Loucy (cell line): ENCODE measurements around the gene UPK3A.

Experiments
- EZH2phosphoT487 ChIP-seq: fragments of 200-600 bp; IDR thresholded peaks from 2 replicates; pipeline ENCODE4 v1.6.1; 2018; ENCODE audit warnings: antibody characterized with exemption, mild to moderate bottlenecking, moderate library complexity, borderline replicate concordance
- TF ChIP-seq, protein P1 (sequence below): fragments of 200-600 bp; sonication (generic); conservative IDR thresholded peaks from 2 replicates; pipeline ENCODE4 v1.5.1; 2014; ENCODE audit warnings: mild to moderate bottlenecking, antibody characterized with exemption, low read length

DNA sequence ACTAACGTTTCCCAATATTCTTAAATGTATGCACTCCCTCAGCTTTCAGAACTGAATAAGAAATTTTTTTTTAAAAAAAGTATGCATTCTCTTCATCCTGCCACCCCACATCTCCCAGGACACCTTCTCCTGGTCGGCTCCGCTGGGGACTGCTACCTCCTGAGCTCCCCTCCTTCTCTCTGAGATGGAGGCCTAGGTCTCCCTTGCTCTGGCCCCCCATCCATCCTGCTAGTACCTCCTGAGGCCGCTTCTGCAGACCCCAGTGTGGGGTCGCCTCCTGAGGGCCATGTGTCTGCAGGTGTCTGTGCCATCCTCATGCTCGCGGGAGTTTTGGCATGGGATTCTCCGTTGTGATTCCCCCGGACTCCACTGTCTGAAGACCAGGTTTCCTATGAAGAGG lies 52.8 kb downstream of the UPK3A start:
- TF ChIP-seq EZH2phosphoT487 = no peak
- TF ChIP-seq, protein P1, sequence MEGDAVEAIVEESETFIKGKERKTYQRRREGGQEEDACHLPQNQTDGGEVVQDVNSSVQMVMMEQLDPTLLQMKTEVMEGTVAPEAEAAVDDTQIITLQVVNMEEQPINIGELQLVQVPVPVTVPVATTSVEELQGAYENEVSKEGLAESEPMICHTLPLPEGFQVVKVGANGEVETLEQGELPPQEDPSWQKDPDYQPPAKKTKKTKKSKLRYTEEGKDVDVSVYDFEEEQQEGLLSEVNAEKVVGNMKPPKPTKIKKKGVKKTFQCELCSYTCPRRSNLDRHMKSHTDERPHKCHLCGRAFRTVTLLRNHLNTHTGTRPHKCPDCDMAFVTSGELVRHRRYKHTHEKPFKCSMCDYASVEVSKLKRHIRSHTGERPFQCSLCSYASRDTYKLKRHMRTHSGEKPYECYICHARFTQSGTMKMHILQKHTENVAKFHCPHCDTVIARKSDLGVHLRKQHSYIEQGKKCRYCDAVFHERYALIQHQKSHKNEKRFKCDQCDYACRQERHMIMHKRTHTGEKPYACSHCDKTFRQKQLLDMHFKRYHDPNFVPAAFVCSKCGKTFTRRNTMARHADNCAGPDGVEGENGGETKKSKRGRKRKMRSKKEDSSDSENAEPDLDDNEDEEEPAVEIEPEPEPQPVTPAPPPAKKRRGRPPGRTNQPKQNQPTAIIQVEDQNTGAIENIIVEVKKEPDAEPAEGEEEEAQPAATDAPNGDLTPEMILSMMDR = no peak
